ENCODE data around the gene PFN3. TPM values are rescaled to one million over a fixed set of nuclear protein-coding genes. Genes with fewer than 3 reads are reported as not detected.
A peak's percentile ranks its signal among the peaks of the same experiment; 100 is the strongest.

The PFN3 gene
- total and polyA plus RNA-seq, 2 of the 13 experiments (the other 11 are each of a cell fraction or from before 2014, with no cell fraction given): not detected

- no peak for TF ChIP-seq PRDM15 (CRISPR knock-in tag; IDR thresholded peaks at IDR 0.05)
- no peak for TF ChIP-seq SRSF9 (IDR thresholded peaks at IDR 0.05; ENCODE audit: borderline replicate concordance, insufficient read depth, low read depth, low read length, poor library complexity, severe bottlenecking)
- TF ChIP-seq, protein P1, sequence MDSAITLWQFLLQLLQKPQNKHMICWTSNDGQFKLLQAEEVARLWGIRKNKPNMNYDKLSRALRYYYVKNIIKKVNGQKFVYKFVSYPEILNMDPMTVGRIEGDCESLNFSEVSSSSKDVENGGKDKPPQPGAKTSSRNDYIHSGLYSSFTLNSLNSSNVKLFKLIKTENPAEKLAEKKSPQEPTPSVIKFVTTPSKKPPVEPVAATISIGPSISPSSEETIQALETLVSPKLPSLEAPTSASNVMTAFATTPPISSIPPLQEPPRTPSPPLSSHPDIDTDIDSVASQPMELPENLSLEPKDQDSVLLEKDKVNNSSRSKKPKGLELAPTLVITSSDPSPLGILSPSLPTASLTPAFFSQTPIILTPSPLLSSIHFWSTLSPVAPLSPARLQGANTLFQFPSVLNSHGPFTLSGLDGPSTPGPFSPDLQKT (CRISPR knock-in tag; IDR thresholded peaks at IDR 0.05; ENCODE audit: borderline replicate concordance): no peak
- TF ChIP-seq XBP1 (CRISPR knock-in tag; IDR thresholded peaks at IDR 0.05): no peak
- TF ChIP-seq ZSCAN31 (CRISPR knock-in tag; IDR thresholded peaks at IDR 0.05; ENCODE audit: low read depth): no peak; the same call in 1 of the 2 replicates
- no peak for TF ChIP-seq EHMT2 (IDR thresholded peaks at IDR 0.05; ENCODE audit: borderline replicate concordance, low read depth, low read length)
- TF ChIP-seq ZNF644 (CRISPR knock-in tag; IDR thresholded peaks at IDR 0.05; ENCODE audit: low read depth): no peak
- no peak for TF ChIP-seq CEBPG (CRISPR knock-in tag; IDR thresholded peaks at IDR 0.05)
- no peak for TF ChIP-seq HOXA5 (CRISPR knock-in tag; IDR thresholded peaks at IDR 0.05)
- no peak for TF ChIP-seq RFXANK (CRISPR knock-in tag; IDR thresholded peaks at IDR 0.05)
- no peak for TF ChIP-seq HNRNPK (IDR thresholded peaks at IDR 0.05; ENCODE audit: low read depth, low read length, poor library complexity, severe bottlenecking)
- no peak for TF ChIP-seq CHD2 (IDR thresholded peaks at IDR 0.05; ENCODE audit: low read depth, low read length)
- no peak for TF ChIP-seq EEA1 (CRISPR knock-in tag; IDR thresholded peaks at IDR 0.05; ENCODE audit: borderline replicate concordance)
- TF ChIP-seq ZFP90 (CRISPR knock-in tag; IDR thresholded peaks at IDR 0.05; ENCODE audit: borderline replicate concordance): no peak
- TF ChIP-seq PRDM10 (CRISPR knock-in tag; IDR thresholded peaks at IDR 0.05; ENCODE audit: low read depth): no peak
- peak; percentile 76; the same call in 1 of the 2 replicates for TF ChIP-seq ZNF547 (CRISPR knock-in tag; IDR thresholded peaks at IDR 0.05)
- peak; percentile 82 for TF ChIP-seq ZBTB38 (CRISPR knock-in tag; IDR thresholded peaks at IDR 0.05)
- TF ChIP-seq FOXO4 (CRISPR knock-in tag; conservative IDR thresholded peaks at IDR 0.05): no peak
- no peak for TF ChIP-seq SATB2 (CRISPR knock-in tag; IDR thresholded peaks at IDR 0.05)
- TF ChIP-seq MED8 (CRISPR knock-in tag; IDR thresholded peaks at IDR 0.05; ENCODE audit: insufficient replicate concordance): no peak
Measured at GRCh38 chr5:177446200-177447065, 46.0 kb upstream of the PFN3 start, which contains the start of gene PRR7 (continued).

Data from HepG2 (cell line).